RPMI7951 (cell line): Measurements from ENCODE around the gene IPO9. TPM values are rescaled to one million over a fixed set of nuclear protein-coding genes. Genes with fewer than 3 reads are reported as not detected.
"Not testable (repeated sequence)": the region's sequence is repeated elsewhere in the genome, so short reads cannot be mapped to it uniquely, and the experiment has no call there.

Experiments used
- DNase-seq: peaks from one replicate; pipeline ENCODE4 v3.0.0-alpha.2; 2012; ENCODE audit warnings: low read depth
- total RNA-seq: library from RNA; depleted of rRNA; stranded (reverse); fragments of >200 nt; shearing (Covaris generic); gene quantifications from 2 replicates; pipeline ENCODE4 v1.2.3, GENCODE V29; 2014

Gene IPO9
- total RNA-seq, 1 experiment from 2014 or later: 22.9 TPM

DNA sequence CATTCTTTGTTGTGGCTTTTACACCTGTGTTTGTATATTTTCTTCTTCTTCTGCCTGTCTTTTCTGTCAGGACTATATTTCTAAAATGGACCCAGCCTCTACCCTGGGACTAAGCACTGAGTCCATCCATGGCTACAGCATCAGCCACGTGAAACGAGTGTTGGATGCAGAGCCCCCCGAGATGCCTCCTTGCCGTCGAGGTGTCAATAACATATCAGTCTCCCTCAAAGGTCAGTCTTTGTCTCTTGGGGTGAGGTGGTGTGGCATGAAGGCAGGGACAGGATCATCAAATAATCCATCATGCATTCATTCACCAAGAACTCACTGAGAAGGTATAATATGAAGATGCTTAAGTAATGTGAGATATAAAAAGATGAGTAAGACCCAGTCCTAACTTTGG lies 19.1 kb upstream of the IPO9 start:
- no peak for DNase-seq

DNA sequence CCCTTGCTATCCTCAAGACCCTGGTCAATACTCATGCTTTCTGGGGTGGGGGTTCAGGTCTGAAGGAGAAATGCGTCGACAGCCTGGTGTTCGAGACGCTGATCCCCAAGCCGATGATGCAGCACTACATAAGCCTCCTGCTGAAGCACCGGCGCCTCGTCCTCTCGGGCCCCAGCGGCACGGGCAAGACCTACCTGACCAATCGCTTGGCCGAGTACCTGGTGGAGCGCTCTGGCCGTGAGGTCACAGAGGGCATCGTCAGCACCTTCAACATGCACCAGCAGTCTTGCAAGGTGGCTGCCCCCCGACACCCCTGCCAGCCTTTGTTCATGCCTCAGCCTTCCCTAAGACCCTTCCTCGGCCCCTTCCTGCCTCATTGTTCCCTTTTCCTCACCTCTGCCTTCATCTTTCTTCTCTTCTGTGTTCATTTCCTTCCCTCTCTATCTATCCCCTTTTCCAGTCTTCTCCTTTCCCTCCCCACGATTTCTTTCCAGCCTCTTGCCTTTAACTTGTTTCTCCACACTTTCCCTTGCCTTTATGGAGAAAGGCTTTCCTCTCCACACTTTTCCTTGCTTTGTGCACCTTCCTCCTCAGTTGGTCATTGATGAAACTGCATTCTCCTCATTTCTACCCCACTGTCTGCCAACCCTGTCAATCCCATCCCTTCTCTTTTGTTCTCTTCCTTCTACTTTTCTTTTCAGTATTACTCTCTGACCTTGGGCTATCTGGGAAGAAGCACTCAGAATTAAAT lies 18.3 kb upstream of the IPO9 start:
- no peak for DNase-seq

GRCh38 chr1:201813226-201813625 lies 15.7 kb upstream of the IPO9 start:
- no peak for DNase-seq

GRCh38 chr1:201816309-201816854 lies 12.6 kb upstream of the IPO9 start:
- DNase-seq: no peak

GRCh38 chr1:201818971-201819750 lies 9.8 kb upstream of the IPO9 start:
- DNase-seq: no peak

- DNase-seq: no peak
These were observed 8.5 kb upstream of the IPO9 start for GRCh38 chr1:201820413-201820812.

DNA sequence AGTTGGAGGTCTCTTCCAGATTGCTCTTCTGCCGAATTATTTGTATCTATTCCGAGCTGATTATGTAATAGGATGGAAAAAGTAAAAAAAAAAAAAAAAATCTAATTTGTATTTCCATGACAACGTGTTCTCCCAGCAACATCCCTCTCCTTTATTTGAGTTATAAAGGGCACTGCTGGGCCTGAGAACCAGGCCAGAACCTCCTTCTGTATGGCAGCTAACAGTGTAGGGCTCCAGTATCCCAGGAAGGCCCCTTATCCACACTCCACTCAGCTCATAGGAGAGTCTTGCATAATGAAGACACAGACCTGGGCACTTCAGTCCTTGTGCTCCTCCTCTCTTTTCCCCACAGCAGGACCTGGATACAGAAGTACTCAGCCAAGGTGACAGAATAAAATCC lies 3.7 kb upstream of the IPO9 start:
- no peak for DNase-seq

GRCh38 chr1:201826830-201827229 lies 2.1 kb upstream of the IPO9 start:
- DNase-seq: peak; percentile 8

DNA sequence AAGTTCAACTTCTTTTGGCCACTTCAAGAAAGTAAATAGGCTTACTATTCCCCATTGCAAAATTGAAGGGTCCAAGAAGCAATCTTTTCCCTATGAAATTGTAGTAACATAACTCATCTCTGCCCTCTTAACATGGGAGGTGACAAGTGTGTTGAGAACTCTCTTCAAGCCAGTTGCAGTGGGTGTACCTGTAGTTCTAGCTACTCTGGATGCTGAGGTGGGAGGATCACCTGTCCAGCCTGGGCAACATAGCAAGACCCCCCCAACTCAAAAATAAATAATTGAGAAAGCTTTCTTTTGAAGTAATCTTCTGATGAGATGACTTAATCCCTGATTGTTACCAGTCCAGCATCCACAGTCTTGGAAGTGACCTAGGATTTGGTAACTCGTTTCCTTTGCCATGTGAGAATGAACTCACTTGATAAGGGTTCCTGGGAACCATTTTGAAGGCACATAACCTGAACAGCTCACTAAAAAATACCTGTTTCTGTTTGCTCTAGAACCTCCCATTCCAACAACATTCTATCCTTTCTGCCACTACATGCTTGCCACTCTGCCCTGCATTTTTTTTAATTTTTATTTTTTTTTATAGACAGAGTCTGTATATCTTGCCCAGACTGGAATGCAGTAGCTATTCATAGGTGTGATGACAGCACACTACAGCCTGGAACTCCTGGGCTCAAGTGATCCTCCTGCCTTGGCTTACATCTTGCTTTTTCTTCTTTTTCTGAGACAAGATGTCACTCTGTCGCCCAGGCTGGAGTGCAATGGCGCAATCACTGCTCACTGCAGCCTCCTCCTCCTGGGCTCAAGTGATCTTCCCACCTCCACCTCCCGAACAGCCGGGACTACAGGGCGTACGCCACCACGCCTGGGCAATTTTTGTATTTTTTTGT lies 1.4 kb upstream of the IPO9 start:
- no peak for DNase-seq

GRCh38 chr1:201828217-201828819 lies 639 bp upstream of the IPO9 start:
- peak; percentile 27 for DNase-seq

DNA sequence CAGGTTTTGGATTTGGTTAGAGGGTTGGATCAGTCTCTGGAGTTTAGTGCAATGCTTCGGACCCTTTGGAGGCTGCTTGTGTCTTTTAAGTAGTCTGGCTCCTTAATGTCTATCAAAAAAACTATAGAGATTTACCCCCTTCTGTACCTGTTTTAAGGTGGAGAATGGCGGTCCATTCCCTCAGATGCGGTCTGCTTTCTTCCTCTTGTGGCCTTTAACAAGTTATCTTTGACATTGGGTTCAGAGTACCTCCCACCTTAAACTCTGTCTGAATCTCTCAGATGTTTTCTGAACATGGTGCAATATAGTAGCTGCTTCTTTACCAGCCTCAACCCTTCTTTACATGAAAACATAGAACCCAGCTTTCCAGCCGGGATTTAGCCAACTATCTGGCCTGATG lies 2.4 kb downstream of the IPO9 start:
- no peak for DNase-seq

DNA sequence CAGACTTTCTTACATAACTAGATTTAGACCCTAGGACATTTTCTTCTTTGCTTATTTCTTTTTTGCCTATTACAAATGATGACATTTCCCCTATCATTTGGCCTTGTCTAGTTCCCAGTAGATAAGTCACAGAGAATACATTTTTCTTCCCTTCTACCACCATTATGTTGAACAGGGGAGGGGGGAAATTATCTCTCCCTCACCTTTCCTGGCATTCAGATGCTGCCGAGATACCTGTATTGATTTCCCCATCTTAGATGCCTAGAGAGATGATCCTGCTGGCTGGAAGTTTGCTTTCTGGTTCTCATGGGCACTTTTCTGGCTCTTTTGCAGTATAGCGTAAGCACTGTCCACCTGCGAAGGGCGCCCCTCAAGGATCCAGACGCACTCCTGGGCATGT lies 5.7 kb downstream of the IPO9 start:
- no peak for DNase-seq

DNA sequence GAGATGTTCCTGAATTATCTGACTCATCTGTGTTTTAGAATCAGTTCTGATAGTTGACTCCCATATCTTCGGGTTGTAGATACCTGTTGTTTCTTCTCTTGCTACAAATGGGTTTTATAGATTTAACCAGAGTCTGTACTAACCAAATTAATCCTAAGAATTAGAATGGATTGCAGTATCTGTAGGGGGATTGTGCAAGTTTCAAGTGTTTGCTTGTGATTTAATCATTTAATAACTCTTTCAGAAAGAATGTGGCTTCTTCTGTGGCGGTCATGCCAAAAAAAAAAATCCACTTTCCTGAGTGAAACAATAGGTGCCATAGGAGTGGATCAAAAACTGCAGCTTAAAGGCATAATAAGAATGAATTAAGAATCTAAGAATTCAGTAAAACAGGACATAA lies 9.4 kb downstream of the IPO9 start:
- no peak for DNase-seq

GRCh38 chr1:201839089-201839488 lies 10.1 kb downstream of the IPO9 start:
- DNase-seq: not testable (repeated sequence)

DNA sequence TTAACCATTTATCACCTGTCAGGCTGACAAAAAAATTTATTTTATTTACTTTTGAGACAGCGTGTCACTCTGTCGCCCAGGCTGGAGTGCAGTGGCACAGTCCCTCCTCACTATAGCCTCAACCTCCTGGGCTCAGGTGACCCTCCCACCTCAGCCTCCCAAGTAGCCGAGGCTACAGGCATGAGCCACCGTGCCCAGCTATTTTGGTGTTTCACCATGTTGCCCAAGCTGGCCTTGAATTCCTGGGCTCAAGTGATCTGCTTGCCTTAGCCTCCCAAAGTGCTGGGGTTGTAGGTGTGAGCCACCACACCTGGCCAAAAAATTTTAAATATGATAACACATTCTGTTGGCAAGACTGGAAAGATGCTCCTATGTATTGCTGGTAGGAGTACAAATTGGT lies 11.1 kb downstream of the IPO9 start:
- DNase-seq: no peak

- DNase-seq: no peak
These were observed 11.5 kb downstream of the IPO9 start for GRCh38 chr1:201840490-201840889.

GRCh38 chr1:201841265-201841912 lies 12.4 kb downstream of the IPO9 start:
- DNase-seq: no peak

- DNase-seq: no peak
These were observed 13.6 kb downstream of the IPO9 start for GRCh38 chr1:201842472-201843027.

DNA sequence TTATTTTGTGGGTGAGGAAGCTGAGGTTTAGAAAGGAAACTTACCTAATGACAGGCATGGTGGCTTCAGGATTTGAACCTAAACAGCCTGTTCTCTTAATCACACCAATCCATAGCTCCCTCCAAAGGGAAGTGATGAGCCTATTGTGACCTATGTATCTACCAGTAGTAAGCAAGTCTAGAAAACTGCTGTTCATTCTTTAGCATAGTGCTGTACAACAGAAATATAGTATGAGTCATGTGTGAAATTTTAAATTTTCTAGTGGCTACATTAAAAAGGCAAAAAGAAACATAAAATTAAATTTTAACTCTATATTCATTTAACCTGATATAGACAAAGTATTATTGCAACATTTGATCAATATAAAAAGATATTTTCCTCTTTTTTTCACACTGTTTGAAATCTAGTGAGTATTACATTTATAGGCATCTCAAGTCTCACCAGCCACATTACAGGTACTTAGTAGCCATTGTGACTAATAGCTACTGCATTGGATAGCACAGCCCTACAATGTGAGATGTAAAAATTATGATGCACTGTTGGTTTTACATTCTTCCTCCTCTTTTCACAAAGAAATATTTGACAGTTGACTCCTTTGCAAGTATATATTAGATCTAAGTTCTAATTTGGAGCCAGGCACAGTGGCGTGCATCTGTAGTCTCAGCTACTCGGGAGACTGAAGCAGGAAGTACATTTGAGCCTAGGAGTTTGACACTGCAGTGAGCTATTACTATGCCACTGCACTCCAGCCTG lies 16.6 kb downstream of the IPO9 start:
- DNase-seq: no peak

DNA sequence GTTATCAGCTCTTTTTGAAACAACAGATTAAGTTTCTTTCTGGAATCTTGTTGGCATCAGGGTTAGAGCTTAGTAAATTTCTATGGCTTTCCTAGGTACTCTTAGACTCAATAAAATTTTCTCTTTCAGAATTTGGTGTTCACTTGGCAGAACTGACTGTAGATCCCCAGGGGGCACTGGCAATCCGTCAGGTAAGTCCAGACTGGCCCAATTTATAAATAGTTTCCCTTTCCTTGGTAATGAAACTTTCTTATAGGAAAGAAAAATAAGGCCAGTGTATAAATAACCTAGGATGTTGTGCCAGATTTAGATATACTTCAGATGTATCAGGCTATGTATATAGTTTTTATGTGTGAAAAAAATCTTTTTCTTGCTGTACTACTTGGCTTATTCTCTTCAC lies 18.2 kb downstream of the IPO9 start:
- DNase-seq: no peak
